ENCODE measurements around the gene ZBTB3.

Gene ZBTB3

DNA sequence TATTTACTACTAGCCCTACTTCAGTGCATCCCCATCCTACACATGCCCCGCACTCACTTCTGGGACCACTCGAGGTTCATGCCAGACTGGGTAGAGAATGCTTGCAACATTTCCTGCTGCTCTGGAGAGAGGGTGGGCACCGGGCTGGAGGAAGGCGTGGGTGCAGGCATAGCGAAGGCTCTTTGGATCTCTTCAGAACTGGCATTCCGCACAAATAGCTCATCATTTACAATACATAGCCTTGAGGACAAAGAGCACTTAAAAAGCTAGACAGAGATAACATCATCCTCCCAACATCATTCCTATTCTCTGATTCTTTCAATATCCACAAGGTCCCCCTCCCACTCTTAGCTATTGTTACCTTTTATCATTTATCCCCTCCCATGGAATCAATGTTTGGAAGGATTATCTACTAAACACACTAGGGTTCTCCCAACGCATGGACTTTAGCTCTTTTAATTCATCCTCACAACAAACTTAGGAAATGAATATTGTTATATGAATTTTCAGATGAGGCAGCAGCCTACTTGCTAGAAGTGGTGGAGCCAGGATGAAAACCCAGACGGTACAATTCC, 40.3 kb upstream of the ZBTB3 start:
- no peak overlapping the region for H3K18ac ChIP-seq (ENCODE audit: low read length)

DNA sequence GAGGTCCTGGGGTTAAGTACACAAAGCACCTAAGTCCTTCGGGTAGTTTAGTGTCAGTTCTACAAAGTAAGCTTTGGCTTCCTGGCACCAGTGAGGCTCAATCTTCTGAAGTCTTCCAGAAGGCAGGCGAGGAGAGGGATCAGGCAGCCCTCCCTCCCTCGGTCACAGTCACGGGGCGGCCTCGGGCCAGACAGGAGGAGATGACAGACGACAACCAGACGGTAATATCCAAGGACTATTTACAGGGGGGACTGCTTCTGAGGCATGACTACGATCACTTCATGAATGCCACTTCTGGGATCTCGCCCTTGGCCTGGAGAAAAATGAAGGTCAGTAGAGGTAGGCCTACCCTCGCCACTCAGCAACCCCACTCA, 38.2 kb upstream of the ZBTB3 start:
- Histone ChIP-seq H3K4me1 (ENCODE audit: control insufficient read depth in 1 of 2, insufficient read depth in 2 of 2, low read length in 2 of 2) (peaks cover 9% of the 10 kb centered on the region in 2 experiments), H3K23ac (ENCODE audit: low read length) (no peak overlapping the region), H4K8ac (ENCODE audit: low read depth, low read length) (peak overlapping the region; percentile 54), H3K36me3 (ENCODE audit: control insufficient read depth in 1 of 2, insufficient read depth in 2 of 2, low read length in 2 of 2) (peaks cover 52 to 58% of the 10 kb centered on the region in 2 experiments), H2BK120ac (ENCODE audit: insufficient read depth, low read length, poor library complexity) (no peak overlapping the region), H2BK12ac (ENCODE audit: low read length) (peak overlapping the region; percentile 68), H3K9me3 (ENCODE audit: insufficient read depth, low read depth, low read length) (peaks cover 3% of the 10 kb centered on the region), H2BK5ac (ENCODE audit: low read depth, low read length, poor library complexity) (peak overlapping the region; percentile 47), H4K91ac (ENCODE audit: low read depth, low read length) (peak overlapping the region; percentile 2), H3K4ac (ENCODE audit: low read depth, low read length) (no peak overlapping the region), H3K4me3 (ENCODE audit: low read depth, low read length) (no peak overlapping the region), H3K79me2 (ENCODE audit: control insufficient read depth, insufficient read depth, low read length, poor library complexity) (peaks cover 17% of the 10 kb centered on the region), H2AK5ac (ENCODE audit: low read length) (no peak overlapping the region), H3K18ac (ENCODE audit: low read length) (peak overlapping the region; percentile 61), H2AFZ (ENCODE audit: insufficient read depth, low read length, poor library complexity) (peak overlapping the region; percentile 30), H3K27me3 (ENCODE audit: insufficient read depth, low read length) (no peaks in the 10 kb centered on the region), H3K4me2 (ENCODE audit: low read length) (peak overlapping the region; percentile 70), H3K27ac (ENCODE audit: low read depth, low read length) (peak overlapping the region; percentile 63), H3K79me1 (ENCODE audit: low read length) (peaks cover 10% of the 10 kb centered on the region), H3K9ac (ENCODE audit: low read length) (no peak overlapping the region), H4K12ac (ENCODE audit: low read depth, low read length) (peak overlapping the region; percentile 49), H3K14ac (ENCODE audit: low read length) (no peak overlapping the region)
- no CpG with 5 or more reads among the region's 11 CpGs for WGBS (ENCODE audit: extremely low coverage, insufficient coverage, insufficient read length)
- peak in 1 of 2 donors; percentile 33 for DNase-seq

More for the DNA sequence above, 40.3 kb upstream of the ZBTB3 start:
- Histone ChIP-seq H3K4ac (ENCODE audit: low read depth, low read length) (no peak overlapping the region), H3K4me3 (ENCODE audit: low read depth, low read length) (no peak overlapping the region), H2BK5ac (ENCODE audit: low read depth, low read length, poor library complexity) (no peak overlapping the region), H3K9ac (ENCODE audit: low read length) (no peak overlapping the region), H3K36me3 (ENCODE audit: control insufficient read depth in 1 of 2, insufficient read depth in 2 of 2, low read length in 2 of 2) (peaks cover 65 to 73% of the 10 kb centered on the region in 2 experiments), H4K12ac (ENCODE audit: low read depth, low read length) (no peak overlapping the region), H2AK5ac (ENCODE audit: low read length) (no peak overlapping the region), H3K79me2 (ENCODE audit: control insufficient read depth, insufficient read depth, low read length, poor library complexity) (peaks cover 10% of the 10 kb centered on the region), H3K27ac (ENCODE audit: low read depth, low read length) (no peak overlapping the region), H3K23ac (ENCODE audit: low read length) (no peak overlapping the region), H2BK120ac (ENCODE audit: insufficient read depth, low read length, poor library complexity) (no peak overlapping the region), H3K79me1 (ENCODE audit: low read length) (peaks cover 5% of the 10 kb centered on the region), H3K9me3 (ENCODE audit: insufficient read depth, low read depth, low read length) (peaks cover 1% of the 10 kb centered on the region), H3K4me1 (ENCODE audit: control insufficient read depth in 1 of 2, insufficient read depth in 2 of 2, low read length in 2 of 2) (peaks cover 9% of the 10 kb centered on the region in 2 experiments), H4K8ac (ENCODE audit: low read depth, low read length) (no peak overlapping the region), H3K4me2 (ENCODE audit: low read length) (no peak overlapping the region), H2AFZ (ENCODE audit: insufficient read depth, low read length, poor library complexity) (no peak overlapping the region), H4K91ac (ENCODE audit: low read depth, low read length) (no peak overlapping the region), H2BK12ac (ENCODE audit: low read length) (no peak overlapping the region), H3K27me3 (ENCODE audit: insufficient read depth, low read length) (no peaks in the 10 kb centered on the region), H3K14ac (ENCODE audit: low read length) (no peak overlapping the region)
- DNase-seq = peak; percentile 54 to 75
- no CpG with 5 or more reads among the region's 8 CpGs for WGBS (ENCODE audit: extremely low coverage, insufficient coverage, insufficient read length)

DNA sequence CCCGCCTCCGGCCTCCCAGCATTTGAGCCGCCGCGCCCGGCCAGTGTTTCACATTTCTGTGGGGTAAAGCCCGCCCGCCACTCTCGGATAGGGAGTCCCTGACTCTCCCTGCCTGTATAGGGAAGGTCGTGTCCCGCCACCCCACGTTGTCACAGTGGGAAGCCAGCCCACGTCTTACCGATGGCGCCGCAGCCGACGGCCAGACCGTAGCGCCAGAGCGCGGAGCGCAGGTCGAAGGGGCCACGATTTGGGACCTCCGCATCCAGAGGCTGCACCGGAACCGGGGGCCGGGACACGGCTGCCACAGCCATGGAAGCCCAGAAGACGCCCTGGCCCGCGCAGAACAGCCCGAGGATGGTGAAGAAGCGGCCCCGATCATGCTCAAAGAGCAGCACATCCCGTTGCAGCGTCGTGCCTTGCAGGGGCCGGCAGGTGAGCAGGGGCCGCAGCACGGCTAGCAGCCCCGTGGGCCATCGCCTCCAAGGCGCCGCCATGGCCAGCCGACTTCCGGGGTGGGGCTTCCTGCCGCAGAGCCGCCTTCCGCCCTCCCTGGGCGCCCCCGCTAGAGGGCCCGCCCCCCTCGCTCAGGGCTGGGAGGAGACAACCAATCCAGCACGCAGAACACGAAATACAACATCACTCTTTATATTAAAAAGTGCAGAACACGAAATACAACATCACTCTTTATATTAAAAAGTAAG, 37.7 kb upstream of the ZBTB3 start, which contains the start of gene TMEM223:
Gene TMEM223 (minus strand): TSS at position 506 of the 701 bp plus-strand sequence. CDS start 12 bp downstream, at position 494.
- peak within 1 kb of the TSS; percentile 86 for H2BK120ac ChIP-seq (ENCODE audit: insufficient read depth, low read length, poor library complexity)
- no CpG with 5 or more reads among the region's 58 CpGs for WGBS (ENCODE audit: extremely low coverage, insufficient coverage, insufficient read length)
- peak; percentile 79 to 83 for DNase-seq

DNA sequence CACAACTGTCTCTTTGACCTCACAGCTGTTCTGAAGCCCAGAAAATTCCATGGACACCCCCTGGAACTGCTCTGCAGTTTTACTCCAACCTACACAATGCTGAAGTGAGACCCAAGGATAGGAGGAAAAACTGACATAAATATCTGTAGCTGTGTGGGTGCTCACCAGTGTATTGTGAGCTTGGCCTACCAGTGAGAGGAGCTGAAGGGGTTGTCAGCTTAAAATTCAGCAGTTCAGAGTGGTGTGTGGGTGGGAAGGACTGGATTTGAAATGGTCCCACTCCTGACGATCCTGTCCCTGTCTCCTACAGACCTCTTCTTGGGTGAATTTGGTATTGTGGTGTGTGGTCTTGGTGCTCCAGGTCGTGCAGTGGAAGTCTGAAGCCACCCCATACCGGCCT, 35.6 kb upstream of the ZBTB3 start:
- Histone ChIP-seq H3K27ac (ENCODE audit: low read depth, low read length) (no peak overlapping the region), H3K79me2 (ENCODE audit: control insufficient read depth, insufficient read depth, low read length, poor library complexity) (peaks cover 21% of the 10 kb centered on the region), H3K4ac (ENCODE audit: low read depth, low read length) (peak overlapping the region; percentile 30), H3K36me3 (ENCODE audit: control insufficient read depth in 1 of 2, insufficient read depth in 2 of 2, low read length in 2 of 2) (peaks cover 34% of the 10 kb centered on the region in 2 experiments), H3K4me2 (ENCODE audit: low read length) (no peak overlapping the region), H2BK12ac (ENCODE audit: low read length) (no peak overlapping the region), H3K14ac (ENCODE audit: low read length) (no peak overlapping the region), H2BK120ac (ENCODE audit: insufficient read depth, low read length, poor library complexity) (no peak overlapping the region), H3K4me3 (ENCODE audit: low read depth, low read length) (no peak overlapping the region), H3K23ac (ENCODE audit: low read length) (no peak overlapping the region), H4K12ac (ENCODE audit: low read depth, low read length) (no peak overlapping the region), H2AK5ac (ENCODE audit: low read length) (no peak overlapping the region), H3K4me1 (ENCODE audit: control insufficient read depth in 1 of 2, insufficient read depth in 2 of 2, low read length in 2 of 2) (peaks cover 7 to 9% of the 10 kb centered on the region in 2 experiments), H3K27me3 (ENCODE audit: insufficient read depth, low read length) (no peaks in the 10 kb centered on the region), H4K91ac (ENCODE audit: low read depth, low read length) (no peak overlapping the region), H4K8ac (ENCODE audit: low read depth, low read length) (no peak overlapping the region), H3K79me1 (ENCODE audit: low read length) (peaks cover 16% of the 10 kb centered on the region), H3K9ac (ENCODE audit: low read length) (no peak overlapping the region), H2AFZ (ENCODE audit: insufficient read depth, low read length, poor library complexity) (no peak overlapping the region), H3K9me3 (ENCODE audit: insufficient read depth, low read depth, low read length) (peaks cover 2% of the 10 kb centered on the region), H3K18ac (ENCODE audit: low read length) (no peak overlapping the region), H2BK5ac (ENCODE audit: low read depth, low read length, poor library complexity) (no peak overlapping the region)
- DNase-seq = no peak
- no CpG with 5 or more reads among the region's 3 CpGs for WGBS (ENCODE audit: extremely low coverage, insufficient coverage, insufficient read length)

More for the DNA sequence above, 37.7 kb upstream of the ZBTB3 start, which contains the start of gene TMEM223:
- peak within 1 kb of the TSS; percentile 70 for H3K4me2 ChIP-seq (ENCODE audit: low read length)
- peak within 1 kb of the TSS; percentile 98 for H4K8ac ChIP-seq (ENCODE audit: low read depth, low read length)
- no peak within 1 kb of the TSS for H3K23ac ChIP-seq (ENCODE audit: low read length)
- peak within 1 kb of the TSS; percentile 81 for H4K12ac ChIP-seq (ENCODE audit: low read depth, low read length)
- H3K4me1 ChIP-seq (ENCODE audit: control insufficient read depth in 1 of 2, insufficient read depth in 2 of 2, low read length in 2 of 2) = peaks cover 9% of the 10 kb centered on the region in 2 experiments
- peak within 1 kb of the TSS; percentile 68 for H2BK12ac ChIP-seq (ENCODE audit: low read length)
- no peaks in the 10 kb centered on the region for H3K27me3 ChIP-seq (ENCODE audit: insufficient read depth, low read length)
- H3K36me3 ChIP-seq (ENCODE audit: control insufficient read depth in 1 of 2, insufficient read depth in 2 of 2, low read length in 2 of 2) = peaks cover 47 to 55% of the 10 kb centered on the region in 2 experiments
- peak within 1 kb of the TSS; percentile 75 for H2AK5ac ChIP-seq (ENCODE audit: low read length)
- H3K79me1 ChIP-seq (ENCODE audit: low read length) = peaks cover 14% of the 10 kb centered on the region
- H3K27ac ChIP-seq (ENCODE audit: low read depth, low read length) = peak within 1 kb of the TSS; percentile 86
- peak within 1 kb of the TSS; percentile 73 for H2AFZ ChIP-seq (ENCODE audit: insufficient read depth, low read length, poor library complexity)
- H3K9ac ChIP-seq (ENCODE audit: low read length) = peak within 1 kb of the TSS; percentile 81
- H3K9me3 ChIP-seq (ENCODE audit: insufficient read depth, low read depth, low read length) = peaks cover 2% of the 10 kb centered on the region
- peak within 1 kb of the TSS; percentile 85 for H2BK5ac ChIP-seq (ENCODE audit: low read depth, low read length, poor library complexity)
- H3K4me3 ChIP-seq (ENCODE audit: low read depth, low read length) = peak within 1 kb of the TSS; percentile 86
- peak within 1 kb of the TSS; percentile 90 for H3K4ac ChIP-seq (ENCODE audit: low read depth, low read length)
- peak within 1 kb of the TSS; percentile 95 for H3K18ac ChIP-seq (ENCODE audit: low read length)
- peak within 1 kb of the TSS; percentile 92 for H3K14ac ChIP-seq (ENCODE audit: low read length)
- H3K79me2 ChIP-seq (ENCODE audit: control insufficient read depth, insufficient read depth, low read length, poor library complexity) = peaks cover 20% of the 10 kb centered on the region
- H4K91ac ChIP-seq (ENCODE audit: low read depth, low read length) = peak within 1 kb of the TSS; percentile 90
